ENCODE data around the gene BAZ1A. TPM values are rescaled to one million over a fixed set of nuclear protein-coding genes. Genes with fewer than 3 reads are reported as not detected.

The BAZ1A gene, protein sequence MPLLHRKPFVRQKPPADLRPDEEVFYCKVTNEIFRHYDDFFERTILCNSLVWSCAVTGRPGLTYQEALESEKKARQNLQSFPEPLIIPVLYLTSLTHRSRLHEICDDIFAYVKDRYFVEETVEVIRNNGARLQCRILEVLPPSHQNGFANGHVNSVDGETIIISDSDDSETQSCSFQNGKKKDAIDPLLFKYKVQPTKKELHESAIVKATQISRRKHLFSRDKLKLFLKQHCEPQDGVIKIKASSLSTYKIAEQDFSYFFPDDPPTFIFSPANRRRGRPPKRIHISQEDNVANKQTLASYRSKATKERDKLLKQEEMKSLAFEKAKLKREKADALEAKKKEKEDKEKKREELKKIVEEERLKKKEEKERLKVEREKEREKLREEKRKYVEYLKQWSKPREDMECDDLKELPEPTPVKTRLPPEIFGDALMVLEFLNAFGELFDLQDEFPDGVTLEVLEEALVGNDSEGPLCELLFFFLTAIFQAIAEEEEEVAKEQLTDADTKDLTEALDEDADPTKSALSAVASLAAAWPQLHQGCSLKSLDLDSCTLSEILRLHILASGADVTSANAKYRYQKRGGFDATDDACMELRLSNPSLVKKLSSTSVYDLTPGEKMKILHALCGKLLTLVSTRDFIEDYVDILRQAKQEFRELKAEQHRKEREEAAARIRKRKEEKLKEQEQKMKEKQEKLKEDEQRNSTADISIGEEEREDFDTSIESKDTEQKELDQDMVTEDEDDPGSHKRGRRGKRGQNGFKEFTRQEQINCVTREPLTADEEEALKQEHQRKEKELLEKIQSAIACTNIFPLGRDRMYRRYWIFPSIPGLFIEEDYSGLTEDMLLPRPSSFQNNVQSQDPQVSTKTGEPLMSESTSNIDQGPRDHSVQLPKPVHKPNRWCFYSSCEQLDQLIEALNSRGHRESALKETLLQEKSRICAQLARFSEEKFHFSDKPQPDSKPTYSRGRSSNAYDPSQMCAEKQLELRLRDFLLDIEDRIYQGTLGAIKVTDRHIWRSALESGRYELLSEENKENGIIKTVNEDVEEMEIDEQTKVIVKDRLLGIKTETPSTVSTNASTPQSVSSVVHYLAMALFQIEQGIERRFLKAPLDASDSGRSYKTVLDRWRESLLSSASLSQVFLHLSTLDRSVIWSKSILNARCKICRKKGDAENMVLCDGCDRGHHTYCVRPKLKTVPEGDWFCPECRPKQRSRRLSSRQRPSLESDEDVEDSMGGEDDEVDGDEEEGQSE (N-terminal part only)
- 26.6 TPM for polyA plus RNA-seq (2013, experiment 1 of 2)
- 26.8 TPM for polyA plus RNA-seq (2013, experiment 2 of 2)

DNA sequence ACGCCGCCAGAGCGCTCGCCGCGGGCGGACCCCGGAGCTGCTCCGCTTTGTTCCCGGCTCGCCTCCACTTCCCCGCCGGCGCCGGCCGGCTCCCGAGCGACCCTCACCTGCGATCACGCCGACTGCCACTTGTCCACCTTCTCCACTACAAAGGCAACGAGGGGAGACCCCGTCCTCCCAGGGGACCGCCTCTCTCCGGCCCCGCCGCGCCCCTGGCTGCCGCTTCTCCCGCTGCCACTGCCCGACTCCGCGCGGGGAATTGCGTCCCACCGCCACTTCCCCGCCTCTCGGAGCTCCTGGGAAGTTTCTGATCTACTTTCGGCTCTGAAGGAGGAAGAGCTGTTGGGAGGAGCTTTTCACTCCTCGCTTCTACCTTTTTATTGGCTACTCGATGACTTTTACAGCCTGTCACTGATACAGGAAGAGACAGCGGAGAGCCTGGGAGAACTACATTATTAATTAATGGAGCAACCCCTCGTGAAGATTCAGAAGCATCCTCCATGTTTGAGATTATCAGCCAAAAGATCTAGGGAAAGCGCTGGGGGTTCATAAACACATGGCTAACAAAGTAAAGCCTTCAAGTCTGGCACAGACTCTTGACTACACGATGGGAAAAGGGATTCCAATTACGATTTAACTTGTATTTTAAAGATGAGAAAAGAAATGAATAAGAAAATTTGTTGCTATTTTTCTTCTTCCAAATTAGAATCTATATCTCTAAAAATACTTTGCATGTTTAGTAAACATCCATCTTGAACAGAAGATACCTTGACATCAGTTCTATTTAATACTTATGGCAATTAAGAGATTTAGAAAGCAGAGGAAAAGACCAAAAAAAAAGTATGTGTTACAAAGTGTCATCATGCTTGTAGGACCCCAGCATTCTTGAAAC, at the start of gene BAZ1A:
Gene BAZ1A, minus strand, starts transcription at position 330 of the 892 bp plus-strand sequence. CDS start 756 bp downstream, outside the sequence.
- WGBS, 2 experiments (ENCODE audit: insufficient coverage in 2 of 2) = 0% methylated on average over 27 to 31 of the region's 46 CpGs
- Histone ChIP-seq H3K9me3 (ENCODE audit: control insufficient read depth, low read length) (no peaks in the 10 kb centered on the region), H3K36me3 (ENCODE audit: control insufficient read depth, insufficient read depth, low read length) (peaks cover 6% of the 10 kb centered on the region), H3K4me3 (ENCODE audit: extremely low read depth, insufficient read depth, low read length, poor library complexity, severe bottlenecking) (peak within 1 kb of the TSS; percentile 84), H3K4me1 (ENCODE audit: control insufficient read depth, insufficient read depth, low read length, poor library complexity, severe bottlenecking) (peaks cover 5% of the 10 kb centered on the region), H3K27ac (ENCODE audit: low read depth, low read length, severe bottlenecking) (peak within 1 kb of the TSS; percentile 93)

DNA sequence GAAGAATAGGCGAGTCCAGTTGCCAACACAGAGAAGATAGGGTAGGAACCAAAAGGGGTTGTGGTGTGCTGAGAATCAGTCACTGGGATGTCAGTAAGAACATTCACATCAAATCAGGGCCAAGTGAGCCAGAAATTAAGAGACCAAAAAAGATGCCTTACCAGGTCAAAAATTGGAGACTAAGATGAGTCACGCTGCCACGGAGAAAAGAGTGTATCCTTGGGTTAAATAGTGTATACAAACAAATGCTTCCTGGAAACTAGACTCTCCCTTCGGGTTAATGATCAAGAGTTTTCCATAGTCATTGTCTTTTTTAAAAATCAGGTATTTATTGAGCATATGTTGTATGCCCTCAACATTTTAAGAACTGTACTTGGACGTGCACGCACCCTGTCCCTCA, 45.2 kb upstream of the BAZ1A start:
- H3K9me3 ChIP-seq (ENCODE audit: control insufficient read depth, low read length) = no peaks in the 10 kb centered on the region
- no peak overlapping the region for H3K27ac ChIP-seq (ENCODE audit: low read depth, low read length, severe bottlenecking)
- H3K36me3 ChIP-seq (ENCODE audit: control insufficient read depth, insufficient read depth, low read length) = no peaks in the 10 kb centered on the region
- 74 to 76% methylated on average over 5 of the region's 6 CpGs for WGBS, 2 experiments (ENCODE audit: insufficient coverage in 2 of 2)
- no peaks in the 10 kb centered on the region for H3K4me1 ChIP-seq (ENCODE audit: control insufficient read depth, insufficient read depth, low read length, poor library complexity, severe bottlenecking)
- no peak overlapping the region for H3K4me3 ChIP-seq (ENCODE audit: extremely low read depth, insufficient read depth, low read length, poor library complexity, severe bottlenecking)

DNA sequence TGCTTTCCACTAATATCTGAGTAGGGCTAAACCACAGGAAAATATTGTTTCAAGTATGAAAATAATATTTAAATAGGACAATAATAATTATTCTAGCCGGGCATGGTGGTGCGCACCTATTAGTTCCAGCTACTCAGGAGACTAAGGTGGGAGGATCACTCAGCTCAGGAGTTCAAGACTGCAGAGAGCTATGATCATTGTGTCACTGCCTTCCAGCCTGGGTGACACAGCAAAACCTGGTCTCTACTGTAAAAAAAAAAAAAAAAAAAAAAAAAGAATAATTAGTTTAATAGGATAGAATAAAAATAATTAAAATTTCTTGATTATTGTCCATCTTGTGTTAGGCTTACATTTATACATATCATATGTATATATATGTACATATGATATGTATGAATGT, 38.5 kb upstream of the BAZ1A start:
- Histone ChIP-seq H3K4me1 (ENCODE audit: control insufficient read depth, insufficient read depth, low read length, poor library complexity, severe bottlenecking) (no peaks in the 10 kb centered on the region), H3K27ac (ENCODE audit: low read depth, low read length, severe bottlenecking) (no peak overlapping the region), H3K9me3 (ENCODE audit: control insufficient read depth, low read length) (no peaks in the 10 kb centered on the region), H3K36me3 (ENCODE audit: control insufficient read depth, insufficient read depth, low read length) (no peaks in the 10 kb centered on the region), H3K4me3 (ENCODE audit: extremely low read depth, insufficient read depth, low read length, poor library complexity, severe bottlenecking) (no peak overlapping the region)
- 94% methylated on average over 2 of the region's 2 CpGs; no CpG with 5 or more reads in 1 of the 2 experiments for WGBS, 2 experiments (ENCODE audit: insufficient coverage in 2 of 2)

DNA sequence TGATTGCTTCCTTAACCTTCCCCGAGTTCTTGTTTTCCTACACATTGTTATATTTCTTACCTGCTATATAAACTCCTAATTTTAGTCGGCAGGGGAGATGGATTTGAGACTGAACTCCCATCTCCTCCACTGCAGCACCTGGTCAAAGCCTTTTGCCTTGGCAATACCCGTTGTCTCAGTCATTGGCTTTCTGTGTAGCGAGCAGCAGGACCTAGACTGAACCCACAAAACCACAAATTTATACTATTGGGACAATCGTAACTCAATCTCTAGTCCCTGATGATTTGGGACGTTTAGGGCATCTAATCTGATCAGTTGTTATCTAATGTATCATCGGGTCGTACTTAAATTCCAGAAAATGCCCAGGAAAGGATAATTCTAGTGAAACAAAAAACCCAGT, 37.8 kb upstream of the BAZ1A start:
- H3K36me3 ChIP-seq (ENCODE audit: control insufficient read depth, insufficient read depth, low read length) = no peaks in the 10 kb centered on the region
- no peaks in the 10 kb centered on the region for H3K9me3 ChIP-seq (ENCODE audit: control insufficient read depth, low read length)
- H3K27ac ChIP-seq (ENCODE audit: low read depth, low read length, severe bottlenecking) = no peak overlapping the region
- H3K4me3 ChIP-seq (ENCODE audit: extremely low read depth, insufficient read depth, low read length, poor library complexity, severe bottlenecking) = no peak overlapping the region
- H3K4me1 ChIP-seq (ENCODE audit: control insufficient read depth, insufficient read depth, low read length, poor library complexity, severe bottlenecking) = no peaks in the 10 kb centered on the region
- WGBS, 2 experiments (ENCODE audit: insufficient coverage in 2 of 2) = 77 to 93% methylated on average over 3 to 8 of the region's 8 CpGs

DNA sequence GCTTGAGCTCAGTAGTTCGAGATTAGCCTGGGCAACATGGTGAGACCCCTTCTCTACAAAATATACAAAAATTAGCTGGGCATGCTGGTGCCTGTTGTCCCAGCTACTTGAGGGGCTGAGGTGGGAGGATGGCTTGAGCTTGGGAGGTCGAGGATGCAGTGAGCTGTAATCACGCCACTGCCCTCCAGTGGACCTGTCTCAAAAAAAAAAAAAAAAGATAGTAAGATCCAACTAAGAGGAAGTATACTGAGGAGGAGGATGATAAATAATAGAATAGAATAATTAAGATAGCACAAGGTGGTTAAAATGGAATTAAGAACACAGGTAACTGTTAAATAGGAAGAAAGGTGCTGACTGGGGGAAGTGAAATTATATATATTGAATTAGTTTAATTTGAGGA, 37.0 kb upstream of the BAZ1A start:
- WGBS, 2 experiments (ENCODE audit: insufficient coverage in 2 of 2) = 83% methylated on average over 1 of the region's 3 CpGs; no CpG with 5 or more reads in 1 of the 2 experiments
- no peak overlapping the region for H3K4me3 ChIP-seq (ENCODE audit: extremely low read depth, insufficient read depth, low read length, poor library complexity, severe bottlenecking)
- no peak overlapping the region for H3K27ac ChIP-seq (ENCODE audit: low read depth, low read length, severe bottlenecking)
- H3K36me3 ChIP-seq (ENCODE audit: control insufficient read depth, insufficient read depth, low read length) = no peaks in the 10 kb centered on the region
- no peaks in the 10 kb centered on the region for H3K9me3 ChIP-seq (ENCODE audit: control insufficient read depth, low read length)
- no peaks in the 10 kb centered on the region for H3K4me1 ChIP-seq (ENCODE audit: control insufficient read depth, insufficient read depth, low read length, poor library complexity, severe bottlenecking)

DNA sequence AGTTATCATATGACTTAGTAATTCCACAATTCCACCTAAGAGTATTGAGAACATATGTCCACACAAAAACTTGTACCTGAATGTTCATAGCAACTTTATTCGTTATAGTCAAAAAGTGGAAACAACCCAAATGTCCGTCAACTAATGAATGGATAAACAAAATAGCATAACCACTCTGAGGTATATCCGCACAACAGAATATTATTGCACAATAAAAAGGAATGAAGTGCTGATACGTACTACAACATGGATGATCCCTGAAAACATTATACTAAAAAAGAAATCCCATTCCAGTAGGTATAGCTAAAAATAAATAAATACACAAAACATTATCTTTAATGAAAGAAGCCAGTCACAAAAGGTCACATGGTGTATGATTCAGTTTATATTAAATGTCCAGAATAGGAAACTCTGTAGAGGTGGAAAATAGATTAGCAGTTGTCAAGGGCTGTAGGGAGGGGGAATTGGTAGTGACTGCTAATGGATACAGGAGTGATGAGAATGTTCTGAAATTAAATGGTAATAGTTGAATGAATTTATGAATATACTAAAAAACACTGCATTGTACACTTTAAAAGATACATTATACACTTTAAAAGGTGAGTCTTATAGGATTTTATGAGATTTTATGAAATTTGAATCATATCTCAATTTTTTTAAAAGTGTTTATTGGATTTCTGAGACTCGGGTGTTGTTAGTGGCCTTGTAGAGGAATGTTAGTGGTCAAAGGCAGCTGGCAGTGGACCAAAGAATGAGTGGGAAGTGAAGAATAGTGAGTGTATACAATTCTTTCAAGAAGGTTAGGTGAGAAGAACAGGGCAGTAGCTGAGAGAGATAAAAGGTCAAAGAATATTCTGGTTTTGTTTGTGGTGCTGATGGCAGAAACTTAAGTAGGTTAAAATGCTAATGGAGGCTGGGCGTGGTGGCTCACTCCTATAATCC, 36.3 kb upstream of the BAZ1A start:
- WGBS, 2 experiments (ENCODE audit: insufficient coverage in 2 of 2) = 88 to 92% methylated on average over 1 to 2 of the region's 6 CpGs
- Histone ChIP-seq H3K4me1 (ENCODE audit: control insufficient read depth, insufficient read depth, low read length, poor library complexity, severe bottlenecking) (no peaks in the 10 kb centered on the region), H3K27ac (ENCODE audit: low read depth, low read length, severe bottlenecking) (no peak overlapping the region), H3K4me3 (ENCODE audit: extremely low read depth, insufficient read depth, low read length, poor library complexity, severe bottlenecking) (no peak overlapping the region), H3K9me3 (ENCODE audit: control insufficient read depth, low read length) (no peaks in the 10 kb centered on the region), H3K36me3 (ENCODE audit: control insufficient read depth, insufficient read depth, low read length) (no peaks in the 10 kb centered on the region)

DNA sequence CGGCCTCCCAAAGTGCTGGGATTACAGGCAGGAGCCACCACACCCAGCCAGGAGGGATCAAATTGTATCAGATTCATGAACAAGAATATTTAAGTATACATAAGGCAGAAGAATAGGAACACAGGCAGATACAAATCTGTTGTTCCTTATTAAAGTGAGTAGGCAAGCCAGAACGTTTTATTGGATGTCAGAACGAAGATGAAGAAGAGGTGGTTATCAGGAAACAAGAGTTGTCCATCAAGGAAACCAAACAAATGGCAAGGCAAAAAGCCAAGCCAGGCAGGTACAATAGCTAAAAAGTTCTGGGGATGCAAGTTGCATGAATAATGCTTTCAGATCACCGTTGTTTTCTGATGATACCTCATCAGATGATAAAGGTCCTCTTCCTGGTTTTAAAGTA, 31.1 kb upstream of the BAZ1A start:
- Histone ChIP-seq H3K9me3 (ENCODE audit: control insufficient read depth, low read length) (no peaks in the 10 kb centered on the region), H3K4me1 (ENCODE audit: control insufficient read depth, insufficient read depth, low read length, poor library complexity, severe bottlenecking) (no peaks in the 10 kb centered on the region), H3K4me3 (ENCODE audit: extremely low read depth, insufficient read depth, low read length, poor library complexity, severe bottlenecking) (no peak overlapping the region), H3K36me3 (ENCODE audit: control insufficient read depth, insufficient read depth, low read length) (no peaks in the 10 kb centered on the region), H3K27ac (ENCODE audit: low read depth, low read length, severe bottlenecking) (no peak overlapping the region)
- 89 to 93% methylated on average over 3 to 4 of the region's 4 CpGs for WGBS, 2 experiments (ENCODE audit: insufficient coverage in 2 of 2)

DNA sequence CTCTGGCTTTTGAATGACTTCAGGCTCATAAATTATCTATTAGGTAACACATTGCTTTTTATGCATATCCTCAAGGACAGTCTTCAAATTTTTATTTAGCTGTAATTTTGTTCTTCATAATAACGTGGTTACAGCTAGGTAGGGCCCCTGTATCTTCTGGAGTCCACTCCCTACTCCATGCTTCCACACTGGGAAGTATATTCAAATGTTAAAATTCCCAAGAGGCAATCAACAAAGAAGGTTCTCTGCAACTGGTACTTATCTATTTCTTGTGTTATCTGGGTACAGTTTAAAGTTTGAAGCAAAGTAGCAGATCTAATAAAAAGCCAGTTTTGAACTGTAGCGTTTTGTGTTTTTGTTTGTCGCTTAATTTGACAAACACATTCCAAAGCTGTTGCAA, 20.1 kb upstream of the BAZ1A start:
- H3K4me3 ChIP-seq (ENCODE audit: extremely low read depth, insufficient read depth, low read length, poor library complexity, severe bottlenecking) = no peak overlapping the region
- 56 to 90% methylated on average over 2 to 3 of the region's 3 CpGs for WGBS, 2 experiments (ENCODE audit: insufficient coverage in 2 of 2)
- H3K4me1 ChIP-seq (ENCODE audit: control insufficient read depth, insufficient read depth, low read length, poor library complexity, severe bottlenecking) = no peaks in the 10 kb centered on the region
- H3K36me3 ChIP-seq (ENCODE audit: control insufficient read depth, insufficient read depth, low read length) = no peaks in the 10 kb centered on the region
- H3K9me3 ChIP-seq (ENCODE audit: control insufficient read depth, low read length) = no peaks in the 10 kb centered on the region
- H3K27ac ChIP-seq (ENCODE audit: low read depth, low read length, severe bottlenecking) = no peak overlapping the region

DNA sequence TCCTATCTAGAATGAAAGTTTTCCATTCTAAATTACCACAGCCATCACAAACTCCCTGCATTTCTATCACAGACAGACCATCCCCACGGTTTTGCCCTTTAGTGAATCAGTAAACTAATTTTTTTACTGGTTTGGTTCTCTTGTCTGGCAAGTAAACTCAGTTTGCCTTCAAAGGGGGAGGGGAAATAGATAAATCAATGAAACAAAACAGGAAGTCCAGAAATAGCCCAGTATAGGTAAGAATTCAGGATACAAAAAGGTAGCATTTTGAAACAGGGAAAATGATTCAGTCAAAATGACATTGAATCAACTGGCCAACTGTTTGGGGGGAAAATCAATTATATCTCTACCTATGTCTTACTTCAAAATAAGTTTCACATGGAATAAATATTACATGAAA, 15.8 kb upstream of the BAZ1A start:
- Histone ChIP-seq H3K4me3 (ENCODE audit: extremely low read depth, insufficient read depth, low read length, poor library complexity, severe bottlenecking) (no peak overlapping the region), H3K9me3 (ENCODE audit: control insufficient read depth, low read length) (no peaks in the 10 kb centered on the region), H3K36me3 (ENCODE audit: control insufficient read depth, insufficient read depth, low read length) (no peaks in the 10 kb centered on the region), H3K4me1 (ENCODE audit: control insufficient read depth, insufficient read depth, low read length, poor library complexity, severe bottlenecking) (no peaks in the 10 kb centered on the region), H3K27ac (ENCODE audit: low read depth, low read length, severe bottlenecking) (no peak overlapping the region)
- WGBS, 2 experiments (ENCODE audit: insufficient coverage in 2 of 2) = 100% methylated on average over 1 of the region's 1 CpG; no CpG with 5 or more reads in 1 of the 2 experiments

All from mesodermal cell (in vitro differentiated cells).